HUES48 (cell line): ENCODE measurements around the gene CHRDL2.
"Not testable (repeated sequence)": the region's sequence is repeated elsewhere in the genome, so short reads cannot be mapped to it uniquely, and the experiment has no call there.

ENCODE experiments used
- H3K27ac ChIP-seq: one replicate; pipeline ENCODE4 v1.7.0; 2013; ENCODE audit warnings: low read depth, low read length, inconsistent platforms
- H3K27me3 ChIP-seq: 2 replicates; pipeline ENCODE4 v1.6.1; 2013; ENCODE audit warnings: mild to moderate bottlenecking, low read length; ENCODE audit not compliant: control insufficient read depth, insufficient read depth
- H3K36me3 ChIP-seq: 2 replicates; pipeline ENCODE4 v1.6.1; 2013; ENCODE audit warnings: low read length; ENCODE audit not compliant: control insufficient read depth, insufficient read depth
- H3K4me1 ChIP-seq: 2 replicates; pipeline ENCODE4 v1.6.1; 2013; ENCODE audit warnings: mild to moderate bottlenecking, low read length; ENCODE audit not compliant: control insufficient read depth, insufficient read depth
- H3K4me3 ChIP-seq: 2 replicates; pipeline ENCODE4 v1.5.1; 2013; ENCODE audit warnings: mild to moderate bottlenecking, low read depth, low read length
- H3K9ac ChIP-seq: 2 replicates; pipeline ENCODE4 v1.6.1; 2013; ENCODE audit warnings: mild to moderate bottlenecking, low read depth, low read length, moderate library complexity
- H3K9me3 ChIP-seq: 2 replicates; pipeline ENCODE4 v1.6.1; 2013; ENCODE audit warnings: low read length; ENCODE audit not compliant: control insufficient read depth, insufficient read depth

Gene CHRDL2

DNA sequence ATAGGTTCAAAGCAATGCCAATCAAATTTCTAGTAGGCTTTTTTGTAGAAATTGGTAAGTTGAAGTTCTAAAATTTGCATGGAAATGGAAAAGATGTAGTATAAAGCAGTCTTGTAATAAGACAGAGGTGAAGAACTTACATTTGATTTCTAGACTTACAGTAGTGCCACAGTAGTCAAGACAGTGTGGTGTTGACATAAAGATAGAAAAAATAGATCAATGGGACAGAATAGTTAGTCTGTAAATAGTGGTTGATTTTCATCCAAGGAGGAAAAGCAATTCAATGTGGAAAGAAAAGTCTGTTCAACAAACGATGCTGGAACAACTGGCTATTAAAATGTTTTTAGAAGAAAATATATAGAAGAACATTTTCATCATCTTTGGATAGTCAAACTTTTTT is 67.9 kb downstream of the CHRDL2 start:
- H3K36me3 ChIP-seq = no peaks in the 10 kb centered on the region; the same call in 1 of the 2 replicates
- peaks cover 7% of the 10 kb centered on the region; the same call in 1 of the 2 replicates for H3K4me1 ChIP-seq
- no peak overlapping the region for H3K4me3 ChIP-seq
- H3K27me3 ChIP-seq = no peaks in the 10 kb centered on the region
- no peak overlapping the region for H3K27ac ChIP-seq
- no peak overlapping the region for H3K9ac ChIP-seq
- no peaks in the 10 kb centered on the region; the same call in 1 of the 2 replicates for H3K9me3 ChIP-seq

DNA sequence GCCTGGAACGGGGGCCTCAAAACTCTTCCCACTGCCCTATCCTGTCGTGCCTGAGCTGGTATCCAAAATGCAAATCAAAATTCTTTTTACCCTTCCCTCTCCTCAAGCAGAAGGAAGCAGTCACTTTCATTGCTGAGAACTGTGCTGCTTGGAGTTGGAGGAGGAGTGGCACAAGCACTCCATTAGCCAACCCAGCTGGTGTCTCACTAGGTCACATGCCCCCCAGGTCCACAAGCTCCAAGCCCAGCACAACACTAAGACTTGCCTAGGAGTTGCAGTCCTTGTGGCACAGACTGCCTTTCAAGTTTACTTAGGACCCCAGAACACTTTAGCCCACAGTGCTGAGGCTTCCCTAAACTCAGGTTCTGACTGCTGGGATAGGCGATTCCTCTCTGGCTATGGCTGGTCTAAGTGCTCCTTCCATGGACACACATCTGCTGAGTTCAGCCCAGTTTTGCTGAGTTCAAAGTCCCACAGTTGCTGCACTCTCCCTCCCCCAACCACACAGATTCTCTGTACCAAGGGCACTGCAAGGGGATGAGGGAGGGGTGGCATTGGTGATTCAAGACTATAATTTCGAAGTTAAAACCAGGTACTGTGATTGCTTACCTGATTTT is 68.6 kb downstream of the CHRDL2 start:
- H3K27me3 ChIP-seq = no peaks in the 10 kb centered on the region
- peaks cover 7% of the 10 kb centered on the region; the same call in 1 of the 2 replicates for H3K4me1 ChIP-seq
- H3K4me3 ChIP-seq = no peak overlapping the region
- no peaks in the 10 kb centered on the region; the same call in 1 of the 2 replicates for H3K9me3 ChIP-seq
- H3K36me3 ChIP-seq = no peaks in the 10 kb centered on the region; the same call in 1 of the 2 replicates
- H3K9ac ChIP-seq = no peak overlapping the region
- H3K27ac ChIP-seq = no peak overlapping the region

GRCh38 chr11:74659124-74659523 is 72.1 kb downstream of the CHRDL2 start:
- not testable (repeated sequence) for H3K27me3 ChIP-seq, H3K4me3 ChIP-seq, H3K9ac ChIP-seq, H3K9me3 ChIP-seq, H3K27ac ChIP-seq, H3K36me3 ChIP-seq, H3K4me1 ChIP-seq

DNA sequence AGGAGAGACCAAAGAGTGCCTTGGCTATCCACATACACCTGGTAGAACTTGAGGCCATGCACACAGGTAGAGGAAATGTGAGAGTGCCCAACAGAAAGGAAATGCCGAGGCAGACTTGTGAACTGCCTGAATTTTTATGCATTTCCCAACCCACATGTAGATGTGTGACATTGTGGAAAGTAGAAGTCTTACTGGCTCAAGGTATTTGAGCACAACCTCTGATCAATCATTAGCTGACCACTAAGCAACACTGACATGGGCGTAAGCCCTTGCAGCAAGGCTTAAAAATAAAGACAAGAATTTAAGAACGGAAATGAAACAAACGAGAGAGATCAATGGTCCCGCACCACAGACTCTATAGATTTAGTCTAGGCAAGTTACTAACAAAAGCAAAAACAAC is 76.2 kb downstream of the CHRDL2 start:
- Histone ChIP-seq H3K36me3 (no peaks in the 10 kb centered on the region), H3K4me1 (no peaks in the 10 kb centered on the region), H3K9ac (no peak overlapping the region)

GRCh38 chr11:74650498-74650897 is 80.7 kb downstream of the CHRDL2 start:
- Histone ChIP-seq H3K9ac (no peak overlapping the region), H3K27me3 (no peaks in the 10 kb centered on the region), H3K4me3 (no peak overlapping the region), H3K27ac (no peak overlapping the region), H3K9me3 (no peaks in the 10 kb centered on the region), H3K36me3 (peaks cover 6% of the 10 kb centered on the region; the same call in 1 of the 2 replicates), H3K4me1 (peaks cover 6% of the 10 kb centered on the region; the same call in 1 of the 2 replicates)

More for the DNA sequence above, 76.2 kb downstream of the CHRDL2 start:
- H3K9me3 ChIP-seq = no peaks in the 10 kb centered on the region; the same call in 1 of the 2 replicates
- H3K4me3 ChIP-seq = no peak overlapping the region
- H3K27me3 ChIP-seq = no peaks in the 10 kb centered on the region
- no peak overlapping the region for H3K27ac ChIP-seq

DNA sequence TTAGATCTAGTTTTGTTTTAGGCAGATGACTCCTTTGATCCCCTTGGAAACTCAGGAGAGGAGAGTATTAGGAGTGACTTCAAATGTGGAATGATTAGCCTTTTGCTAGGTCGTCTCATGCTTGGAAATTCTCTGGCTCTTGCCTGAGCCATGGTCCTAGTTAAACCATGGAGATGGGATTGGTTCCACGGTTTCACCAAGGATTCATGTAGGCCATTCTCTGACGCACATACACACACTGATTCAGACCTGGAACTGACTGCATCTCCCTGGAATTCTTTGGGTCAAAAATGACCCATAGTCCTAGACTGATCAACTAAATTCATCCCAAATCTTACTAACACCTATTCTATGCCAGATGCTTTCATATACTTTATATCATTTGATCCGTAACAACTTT is 82.3 kb downstream of the CHRDL2 start:
- no peak overlapping the region for H3K27ac ChIP-seq
- no peak overlapping the region for H3K9ac ChIP-seq
- no peaks in the 10 kb centered on the region for H3K27me3 ChIP-seq
- no peak overlapping the region for H3K4me3 ChIP-seq
- no peaks in the 10 kb centered on the region for H3K9me3 ChIP-seq
- H3K36me3 ChIP-seq = peaks cover 18% of the 10 kb centered on the region
- H3K4me1 ChIP-seq = peaks cover 6% of the 10 kb centered on the region; the same call in 1 of the 2 replicates

DNA sequence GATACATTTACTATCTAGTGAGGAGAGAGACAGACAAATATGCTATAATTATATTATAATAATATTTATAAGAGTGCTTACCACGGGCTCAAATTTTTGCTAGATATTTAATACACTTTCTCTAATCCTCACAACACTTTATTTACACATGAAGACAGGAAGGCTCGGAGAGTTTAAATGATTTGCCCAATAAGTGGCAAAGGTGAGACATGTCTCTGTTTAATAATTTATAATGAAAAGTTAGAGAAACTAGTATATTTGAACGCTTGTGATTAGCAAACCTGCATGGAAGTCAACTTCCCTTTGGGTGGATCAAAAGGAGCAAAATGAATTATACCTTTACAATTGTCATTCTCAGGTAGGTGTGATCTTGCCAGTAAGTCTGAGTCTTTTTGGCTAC is 83.4 kb downstream of the CHRDL2 start:
- Histone ChIP-seq H3K27me3 (no peaks in the 10 kb centered on the region), H3K4me3 (no peak overlapping the region), H3K4me1 (peaks cover 6% of the 10 kb centered on the region; the same call in 1 of the 2 replicates), H3K36me3 (peaks cover 20% of the 10 kb centered on the region), H3K9ac (no peak overlapping the region), H3K9me3 (no peaks in the 10 kb centered on the region), H3K27ac (no peak overlapping the region)

DNA sequence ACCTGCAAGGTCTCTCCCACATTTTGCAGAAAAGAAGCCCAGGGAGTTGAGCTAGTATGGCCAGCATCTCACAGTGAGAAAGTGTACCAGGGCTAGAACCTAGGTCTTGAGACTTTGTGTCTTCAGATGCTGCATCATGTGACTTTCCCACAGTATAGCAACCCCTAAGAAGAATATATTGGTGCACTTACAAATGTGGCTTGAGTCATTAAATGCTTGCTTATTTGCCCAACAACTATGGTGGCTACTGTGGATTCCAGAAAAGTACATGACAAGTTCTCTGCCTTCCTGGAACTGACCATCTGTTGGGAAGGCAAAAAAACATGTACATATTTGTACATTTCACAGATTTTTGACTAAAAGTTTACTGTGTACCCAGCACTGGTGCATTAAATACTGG is 83.8 kb downstream of the CHRDL2 start:
- Histone ChIP-seq H3K4me3 (no peak overlapping the region), H3K4me1 (peaks cover 6% of the 10 kb centered on the region; the same call in 1 of the 2 replicates), H3K9me3 (no peaks in the 10 kb centered on the region), H3K27ac (no peak overlapping the region), H3K27me3 (no peaks in the 10 kb centered on the region), H3K36me3 (peaks cover 24% of the 10 kb centered on the region), H3K9ac (no peak overlapping the region)

DNA sequence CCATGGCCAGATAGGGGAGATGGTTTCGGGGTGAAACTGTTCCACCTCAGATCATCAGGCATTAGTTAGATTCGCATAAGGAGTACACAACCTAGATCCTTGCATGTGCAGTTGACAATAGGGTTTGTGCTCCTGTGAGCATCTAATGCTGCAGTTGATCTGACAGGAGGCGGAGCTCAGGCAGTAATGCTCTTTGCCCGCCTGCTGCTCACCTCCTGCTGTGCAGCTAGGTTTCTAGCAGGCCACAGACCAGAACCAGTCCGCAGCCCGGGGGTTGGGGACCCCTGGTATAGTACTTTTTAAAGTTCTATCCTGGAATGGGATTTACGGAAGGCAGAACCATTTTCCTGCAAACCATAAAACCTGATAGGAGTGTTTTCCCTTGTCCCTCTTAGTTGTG is 84.3 kb downstream of the CHRDL2 start:
- Histone ChIP-seq H3K27me3 (no peaks in the 10 kb centered on the region), H3K9ac (no peak overlapping the region), H3K36me3 (peaks cover 29% of the 10 kb centered on the region), H3K27ac (no peak overlapping the region), H3K4me1 (peaks cover 6% of the 10 kb centered on the region; the same call in 1 of the 2 replicates), H3K4me3 (no peak overlapping the region), H3K9me3 (no peaks in the 10 kb centered on the region)
